Left hindlimb (tissue), 1 donor: ENCODE measurements around the gene ZAP70.
A peak's percentile ranks its signal among the peaks of the same experiment; 100 is the strongest.

Experiments used
- DNase-seq: peaks from one replicate; pipeline ENCODE4 v3.0.0-alpha.2; 2018

ZAP70 gene

GRCh38 chr2:97718051-97718882 is 4.9 kb downstream of the ZAP70 start:
- DNase-seq: no peak

DNA sequence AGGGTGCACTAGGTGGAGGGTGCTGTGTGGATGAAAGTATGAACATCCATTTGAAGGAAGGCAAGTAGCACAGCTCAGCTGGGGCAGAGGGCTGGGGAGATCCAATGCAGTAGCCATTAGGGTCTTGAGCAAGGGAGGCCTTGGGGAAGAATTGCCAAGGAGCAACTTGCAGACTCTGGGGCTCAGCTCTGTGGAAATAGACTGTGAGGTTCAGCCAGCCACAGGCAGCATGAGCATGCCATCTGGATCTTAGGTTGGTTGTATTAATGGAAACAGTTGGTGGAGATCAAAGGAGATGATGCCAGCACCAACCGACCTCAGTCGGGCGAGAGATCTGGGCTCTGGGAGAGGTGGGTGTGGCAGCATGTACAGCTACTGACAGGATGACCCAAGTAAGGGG is 5.6 kb downstream of the ZAP70 start:
- no peak for DNase-seq

- DNase-seq: no peak
Observed at GRCh38 chr2:97719362-97720155, 6.2 kb downstream of the ZAP70 start.

- no peak for DNase-seq
Observed at GRCh38 chr2:97720746-97721145, 7.4 kb downstream of the ZAP70 start.

- no peak for DNase-seq
Observed at GRCh38 chr2:97722227-97722626, 8.9 kb downstream of the ZAP70 start.

- no peak for DNase-seq
Observed at GRCh38 chr2:97723156-97724072, 10.0 kb downstream of the ZAP70 start.

GRCh38 chr2:97724073-97724410 is 10.7 kb downstream of the ZAP70 start:
- no peak for DNase-seq

DNA sequence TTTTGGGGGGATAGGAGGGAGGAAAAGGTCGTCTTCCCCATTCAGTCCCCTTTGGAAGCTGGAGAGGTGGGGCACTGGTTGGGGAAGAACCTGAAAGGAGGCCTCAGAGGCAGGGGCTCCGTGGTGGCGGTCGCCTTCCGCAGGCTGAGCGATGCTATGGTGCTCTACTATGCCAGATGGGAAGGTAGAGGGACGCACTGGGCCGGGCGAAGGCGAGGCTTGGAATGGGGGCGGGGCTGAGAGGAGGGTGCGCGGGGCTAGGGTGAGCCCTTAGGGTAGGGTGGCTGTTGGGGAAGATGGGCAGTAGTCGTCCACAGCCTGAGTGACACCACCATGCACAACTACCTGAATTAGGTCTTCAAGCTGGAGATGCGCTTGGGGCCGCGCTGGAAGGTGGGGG is 11.1 kb downstream of the ZAP70 start:
- DNase-seq: no peak

GRCh38 chr2:97724946-97725688 is 11.7 kb downstream of the ZAP70 start:
- no peak for DNase-seq

GRCh38 chr2:97726261-97727064 is 13.1 kb downstream of the ZAP70 start:
- peak; percentile 54 for DNase-seq

- no peak for DNase-seq
Observed at GRCh38 chr2:97727296-97727695, 13.9 kb downstream of the ZAP70 start.

- DNase-seq: peak; percentile 77
Observed at GRCh38 chr2:97728091-97728731, 14.8 kb downstream of the ZAP70 start.

DNA sequence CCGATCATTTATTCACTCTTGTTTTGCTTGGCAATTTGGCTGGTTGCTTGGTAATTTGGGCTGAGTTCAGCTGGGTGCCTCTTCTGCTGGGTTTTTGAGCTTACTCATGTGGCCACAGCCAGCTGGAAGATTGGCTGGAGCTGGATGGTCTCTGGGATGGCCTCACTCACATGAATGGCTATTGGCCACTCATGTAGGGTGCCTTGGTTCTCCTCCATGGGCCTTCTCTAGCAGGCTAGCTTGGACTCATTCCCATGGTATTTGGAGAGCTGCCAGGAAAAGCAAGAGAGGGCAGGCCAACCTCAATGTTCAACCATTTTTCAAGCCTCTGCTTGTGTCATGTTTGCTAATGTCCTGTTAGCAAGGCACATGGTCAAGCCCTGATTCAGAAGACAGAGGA is 16.9 kb downstream of the ZAP70 start:
- no peak for DNase-seq

- DNase-seq: peak; percentile 5
Observed at GRCh38 chr2:97731274-97732020, 18.1 kb downstream of the ZAP70 start.

DNA sequence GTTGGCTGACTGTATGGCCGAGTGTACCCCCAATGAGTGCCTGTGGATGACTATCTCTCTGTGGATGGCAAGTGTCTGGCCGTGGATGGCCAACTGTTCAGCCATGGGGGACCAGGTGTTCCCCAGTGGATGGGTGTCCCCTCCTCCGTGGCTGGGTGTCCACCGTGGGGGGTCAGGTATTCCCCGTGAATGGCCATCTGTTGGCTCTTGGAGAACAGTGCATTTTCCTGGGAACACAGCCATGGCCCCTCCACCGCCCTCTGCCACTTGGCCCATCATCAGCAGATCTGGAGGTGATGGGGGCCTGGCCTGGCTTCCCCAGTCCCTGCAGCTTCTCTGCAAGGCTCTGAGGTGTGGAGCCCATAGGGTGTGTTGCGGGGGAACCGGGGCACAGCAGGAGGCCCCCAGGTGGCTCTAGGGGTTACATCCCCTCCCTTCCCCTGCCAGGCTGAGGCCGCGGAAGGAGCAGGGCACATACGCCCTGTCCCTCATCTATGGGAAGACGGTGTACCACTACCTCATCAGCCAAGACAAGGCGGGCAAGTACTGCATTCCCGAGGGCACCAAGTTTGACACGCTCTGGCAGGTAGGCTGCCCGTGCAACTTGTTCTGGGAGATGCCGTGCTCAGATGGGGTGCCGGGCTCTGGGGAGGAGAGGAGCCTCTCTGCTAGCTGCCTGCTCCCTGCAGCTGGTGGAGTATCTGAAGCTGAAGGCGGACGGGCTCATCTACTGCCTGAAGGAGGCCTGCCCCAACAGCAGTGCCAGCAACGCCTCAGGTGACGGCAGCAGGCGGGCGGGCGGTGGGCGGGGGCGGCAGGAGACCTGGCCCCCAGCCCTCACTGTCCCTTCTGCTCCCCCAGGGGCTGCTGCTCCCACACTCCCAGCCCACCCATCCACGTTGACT is 19.3 kb downstream of the ZAP70 start:
- no peak for DNase-seq

DNA sequence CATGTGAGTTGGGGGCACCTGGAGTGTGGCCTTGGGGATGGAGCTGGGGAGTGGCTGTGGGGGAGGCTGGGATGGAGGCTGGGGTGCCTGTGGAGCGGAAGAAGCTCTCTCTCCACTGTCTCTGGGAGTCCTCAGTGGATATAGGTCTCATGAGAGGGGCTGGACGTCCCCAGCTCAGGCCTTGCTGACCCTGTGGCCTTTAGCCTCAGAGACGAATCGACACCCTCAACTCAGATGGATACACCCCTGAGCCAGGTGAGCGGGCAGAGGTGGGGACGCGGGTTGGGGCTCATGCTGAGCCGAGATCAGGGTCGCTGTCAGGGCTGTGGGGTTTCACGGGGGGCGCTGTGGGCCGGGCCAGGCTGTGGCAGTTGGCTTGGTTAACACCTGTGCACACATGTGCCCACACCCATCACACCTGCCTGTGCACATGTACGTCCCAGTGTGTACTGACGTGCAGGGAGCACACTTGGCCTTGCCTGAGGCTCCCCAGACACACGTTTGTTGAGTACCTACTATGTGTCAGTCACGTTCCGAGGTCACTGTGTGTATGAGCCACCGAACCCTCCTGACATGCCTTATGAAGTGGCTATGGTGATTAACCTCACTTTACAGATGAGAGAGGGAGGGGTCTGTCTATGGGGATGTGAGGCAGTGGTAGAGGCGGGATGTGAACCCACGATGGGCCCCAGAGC is 20.1 kb downstream of the ZAP70 start:
- no peak for DNase-seq

- DNase-seq: no peak
Observed at GRCh38 chr2:97734061-97735051, 21.0 kb downstream of the ZAP70 start.
